ENCODE results near the gene BCKDHB. TPM values are rescaled to one million over a fixed set of nuclear protein-coding genes. Genes with fewer than 3 reads are reported as not detected.
"Not testable (repeated sequence)": the region's sequence is repeated elsewhere in the genome, so short reads cannot be mapped to it uniquely, and the experiment has no call there.

The BCKDHB gene
- total RNA-seq, result 10.9 and 15.0 TPM in 2 replicates

- DNase-seq, result peak; percentile 99
Measured at GRCh38 chr6:80106418-80107235, at the start of gene BCKDHB. TSS of gene BCKDHB (plus strand) at chr6:80106671. CDS start at chr6:80106694, 23 bp downstream.

GRCh38 chr6:80060774-80061173 is 45.7 kb upstream of the BCKDHB start:
- no peak for DNase-seq

- DNase-seq, result not testable (repeated sequence)
Measured at GRCh38 chr6:80068146-80068545, 38.3 kb upstream of the BCKDHB start.

GRCh38 chr6:80070431-80070830 is 36.0 kb upstream of the BCKDHB start:
- not testable (repeated sequence) for DNase-seq

- DNase-seq, result no peak
Measured at GRCh38 chr6:80077067-80077466, 29.4 kb upstream of the BCKDHB start.

GRCh38 chr6:80088637-80089036 is 17.8 kb upstream of the BCKDHB start:
- no peak for DNase-seq

- DNase-seq, result no peak
Measured at GRCh38 chr6:80091506-80091905, 15.0 kb upstream of the BCKDHB start.

- DNase-seq, result peak; percentile 52
Measured at GRCh38 chr6:80094017-80094416, 12.5 kb upstream of the BCKDHB start.

- no peak for DNase-seq
Measured at GRCh38 chr6:80095600-80095999, 10.9 kb upstream of the BCKDHB start.

- no peak for DNase-seq
Measured at GRCh38 chr6:80098392-80098791, 8.1 kb upstream of the BCKDHB start.

- DNase-seq, result no peak
Measured at GRCh38 chr6:80104520-80104919, 2.0 kb upstream of the BCKDHB start.

- DNase-seq, result no peak
Measured at GRCh38 chr6:80105972-80106417, 476 bp upstream of the BCKDHB start.

- not testable (repeated sequence) for DNase-seq
Measured at GRCh38 chr6:80122576-80122975, 16.1 kb downstream of the BCKDHB start.

GRCh38 chr6:80126657-80127345 is 20.3 kb downstream of the BCKDHB start:
- no peak for DNase-seq

GRCh38 chr6:80129485-80129884 is 23.0 kb downstream of the BCKDHB start:
- DNase-seq, result no peak

- DNase-seq, result peak; percentile 88
Measured at GRCh38 chr6:80133020-80133419, 26.5 kb downstream of the BCKDHB start.

- no peak for DNase-seq
Measured at GRCh38 chr6:80134065-80134464, 27.6 kb downstream of the BCKDHB start.

GRCh38 chr6:80142586-80142985 is 36.1 kb downstream of the BCKDHB start:
- DNase-seq, result no peak

- peak; percentile 79 for DNase-seq
Measured at GRCh38 chr6:80143419-80143937, 37.0 kb downstream of the BCKDHB start.

GRCh38 chr6:80144753-80145315 is 38.4 kb downstream of the BCKDHB start:
- no peak for DNase-seq

GRCh38 chr6:80145509-80145908 is 39.0 kb downstream of the BCKDHB start:
- no peak for DNase-seq

GRCh38 chr6:80145921-80146320 is 39.5 kb downstream of the BCKDHB start:
- DNase-seq, result no peak

- DNase-seq, result no peak
Measured at GRCh38 chr6:80148220-80148619, 41.7 kb downstream of the BCKDHB start.

Data from dermis blood vessel endothelial cell (primary cell).